GM19099 (cell line): Measurements from ENCODE around the gene ATAD5.
A peak's percentile ranks its signal among the peaks of the same experiment; 100 is the strongest.

Source experiments
- POLR2A ChIP-seq: IDR thresholded peaks from 3 replicates; pipeline ENCODE4 v1.6.1; 2011; ENCODE audit warnings: low read depth; ENCODE audit not compliant: insufficient read length; ENCODE audit errors: extremely low read depth

Gene ATAD5

GRCh38 chr17:30848021-30848420 lies 16.3 kb downstream of the ATAD5 start:
- TF ChIP-seq POLR2A, result no peak

GRCh38 chr17:30854146-30854545 lies 22.4 kb downstream of the ATAD5 start:
- TF ChIP-seq POLR2A, result no peak

- TF ChIP-seq POLR2A, result no peak
These were observed 26.9 kb downstream of the ATAD5 start for GRCh38 chr17:30858556-30859250.

GRCh38 chr17:30864636-30865035 lies 32.9 kb downstream of the ATAD5 start:
- no peak for TF ChIP-seq POLR2A

GRCh38 chr17:30869005-30869404 lies 37.2 kb downstream of the ATAD5 start:
- TF ChIP-seq POLR2A, result no peak

- no peak for TF ChIP-seq POLR2A
These were observed 54.4 kb downstream of the ATAD5 start for GRCh38 chr17:30886187-30886586.

GRCh38 chr17:30894236-30894635 lies 62.5 kb downstream of the ATAD5 start:
- TF ChIP-seq POLR2A, result no peak

GRCh38 chr17:30897311-30897710 lies 65.5 kb downstream of the ATAD5 start:
- TF ChIP-seq POLR2A, result no peak

- no peak for TF ChIP-seq POLR2A
These were observed 74.0 kb downstream of the ATAD5 start for GRCh38 chr17:30905742-30906100.

GRCh38 chr17:30906101-30906911 lies 74.5 kb downstream of the ATAD5 start, which contains the start of gene TEFM:
Gene TEFM, minus strand, starts transcription at chr17:30906238. Its CDS starts 40 bp downstream, at chr17:30906198.
- peak; percentile 92 for TF ChIP-seq POLR2A

GRCh38 chr17:30908717-30909420 lies 77.1 kb downstream of the ATAD5 start:
- TF ChIP-seq POLR2A, result no peak

GRCh38 chr17:30913955-30914354 lies 82.2 kb downstream of the ATAD5 start:
- no peak for TF ChIP-seq POLR2A

GRCh38 chr17:30915833-30916611 lies 84.3 kb downstream of the ATAD5 start:
- no peak for TF ChIP-seq POLR2A

- TF ChIP-seq POLR2A, result no peak
These were observed 85.3 kb downstream of the ATAD5 start for GRCh38 chr17:30917050-30917449.

GRCh38 chr17:30920282-30920681 lies 88.5 kb downstream of the ATAD5 start:
- no peak for TF ChIP-seq POLR2A
